Osteocyte (in vitro differentiated cells): ENCODE data around the gene CLPTM1L. TPM values are rescaled to one million over a fixed set of nuclear protein-coding genes. Genes with fewer than 3 reads are reported as not detected.

Experiments
- DNase-seq: peaks from one replicate; pipeline ENCODE4 v3.0.0; 2021; ENCODE audit warnings: mixed read lengths; ENCODE audit not compliant: unreplicated experiment; ENCODE audit errors: extremely low spot score
- H3K27ac Mint-ChIP-seq: one replicate; pipeline ENCODE4 v1.8.0; 2021; ENCODE audit warnings: mild to moderate bottlenecking, mixed read lengths; ENCODE audit not compliant: unreplicated experiment
- H3K27me3 Mint-ChIP-seq: one replicate; pipeline ENCODE4 v1.8.0; 2021; ENCODE audit warnings: mixed read lengths; ENCODE audit not compliant: unreplicated experiment
- H3K36me3 Mint-ChIP-seq: one replicate; pipeline ENCODE4 v1.8.0; 2021; ENCODE audit warnings: mixed read lengths; ENCODE audit not compliant: unreplicated experiment
- H3K4me1 Mint-ChIP-seq: one replicate; pipeline ENCODE4 v1.8.0; 2021; ENCODE audit warnings: mixed read lengths; ENCODE audit not compliant: unreplicated experiment
- H3K4me3 Mint-ChIP-seq: one replicate; pipeline ENCODE4 v1.8.0; 2021; ENCODE audit warnings: mild to moderate bottlenecking, moderate library complexity, mixed read lengths; ENCODE audit not compliant: unreplicated experiment
- H3K9me3 Mint-ChIP-seq: one replicate; pipeline ENCODE4 v1.8.0; 2021; ENCODE audit warnings: mixed read lengths; ENCODE audit not compliant: unreplicated experiment
- CTCF ChIP-seq: fragments of 200-600 bp; sonication (generic); IDR thresholded peaks from 2 replicates; pipeline ENCODE4 v1.5.0; 2021; ENCODE audit warnings: antibody characterized with exemption, mild to moderate bottlenecking, moderate library complexity
- total RNA-seq: library from RNA; stranded (reverse); gene quantifications from 2 replicates; pipeline ENCODE4 v1.2.1, GENCODE V29; 2021

CLPTM1L gene
- total RNA-seq, 1 donor from 2014 or later: 93.1 TPM

- no peaks in the 10 kb centered on the region for H3K4me1 Mint-ChIP-seq
- H3K27ac Mint-ChIP-seq: no peak overlapping the region
- H3K36me3 Mint-ChIP-seq: no peaks in the 10 kb centered on the region
- H3K27me3 Mint-ChIP-seq: peaks cover 12% of the 10 kb centered on the region
- no peak overlapping the region for H3K4me3 Mint-ChIP-seq
- H3K9me3 Mint-ChIP-seq: peaks cover 6% of the 10 kb centered on the region
- DNase-seq: no peak
- TF ChIP-seq CTCF: no peak
These were observed 34.2 kb upstream of the CLPTM1L start for GRCh38 chr5:1378866-1379659.

GRCh38 chr5:1378096-1378495, 33.2 kb upstream of the CLPTM1L start:
- no peak overlapping the region for H3K27ac Mint-ChIP-seq
- H3K9me3 Mint-ChIP-seq: peaks cover 6% of the 10 kb centered on the region
- H3K36me3 Mint-ChIP-seq: no peaks in the 10 kb centered on the region
- no peak for DNase-seq
- H3K27me3 Mint-ChIP-seq: peaks cover 10% of the 10 kb centered on the region
- H3K4me1 Mint-ChIP-seq: no peaks in the 10 kb centered on the region
- no peak for TF ChIP-seq CTCF
- no peak overlapping the region for H3K4me3 Mint-ChIP-seq

- DNase-seq: no peak
- Mint-ChIP-seq H3K4me1 (no peaks in the 10 kb centered on the region), H3K27me3 (peaks cover 13% of the 10 kb centered on the region), H3K9me3 (peaks cover 6% of the 10 kb centered on the region), H3K27ac (no peak overlapping the region), H3K36me3 (no peaks in the 10 kb centered on the region), H3K4me3 (no peak overlapping the region)
- no peak for TF ChIP-seq CTCF
These were observed 32.1 kb upstream of the CLPTM1L start for GRCh38 chr5:1376981-1377380.

- DNase-seq: no peak
- peaks cover 16% of the 10 kb centered on the region for H3K27me3 Mint-ChIP-seq
- no peaks in the 10 kb centered on the region for H3K36me3 Mint-ChIP-seq
- H3K9me3 Mint-ChIP-seq: peaks cover 6% of the 10 kb centered on the region
- H3K4me1 Mint-ChIP-seq: no peaks in the 10 kb centered on the region
- no peak overlapping the region for H3K27ac Mint-ChIP-seq
- H3K4me3 Mint-ChIP-seq: no peak overlapping the region
- TF ChIP-seq CTCF: no peak
These were observed 31.2 kb upstream of the CLPTM1L start for GRCh38 chr5:1375871-1376810.

- peaks cover 21% of the 10 kb centered on the region for H3K27me3 Mint-ChIP-seq
- peaks cover 2% of the 10 kb centered on the region for H3K9me3 Mint-ChIP-seq
- no peak overlapping the region for H3K27ac Mint-ChIP-seq
- H3K4me3 Mint-ChIP-seq: no peak overlapping the region
- TF ChIP-seq CTCF: no peak
- DNase-seq: no peak
- H3K4me1 Mint-ChIP-seq: no peaks in the 10 kb centered on the region
- no peaks in the 10 kb centered on the region for H3K36me3 Mint-ChIP-seq
These were observed 29.8 kb upstream of the CLPTM1L start for GRCh38 chr5:1374679-1375055.
